HEK293 (cell line): ENCODE results near the gene IRX4.

ENCODE experiments used
- CTCF ChIA-PET: fragments of 350-600 bp; formaldehyde crosslinking; extraction: SDS; loops from one replicate; lab custom pipeline; 2021; ENCODE audit warnings: antibody characterized with exemption; lab: Yijun Ruan, JAX
- POLR2A ChIA-PET: fragments of 300-600 bp; formaldehyde crosslinking; extraction: SDS; loops from one replicate; lab custom pipeline; 2020; ENCODE audit warnings: antibody characterized with exemption, inconsistent platforms; lab: Yijun Ruan, JAX
- H3K27ac ChIP-seq: fragments of 200-500 bp; sonication (Bioruptor generic); 2 replicates; pipeline ENCODE4 v1.5.1; 2014; ENCODE audit warnings: low read depth, low read length, control low read depth, inconsistent platforms; ENCODE audit errors: extremely low read depth
- H3K36me3 ChIP-seq, 2 experiments: fragments of 200-500 bp in 1 of 2; sonication (Bioruptor generic) in 1 of 2; 1 replicate in 1 of 2; 2 replicates in 1 of 2; pipeline ENCODE4 v1.5.1; 2014 to 2017; ENCODE audit warnings: inconsistent platforms in 2 of 2, low read length in 2 of 2; ENCODE audit not compliant: control insufficient read depth in 2 of 2, insufficient read depth in 1 of 2
- H3K4me1 ChIP-seq: fragments of 200-500 bp; sonication (Bioruptor generic); 2 replicates; pipeline ENCODE4 v1.5.1; 2014; ENCODE audit warnings: mild to moderate bottlenecking, low read length, inconsistent platforms; ENCODE audit not compliant: control insufficient read depth, insufficient read depth
- H3K4me3 ChIP-seq: 2 replicates; pipeline ENCODE4 v1.5.1; 2011; ENCODE audit warnings: low read depth, mild to moderate bottlenecking, control low read depth, low read length, moderate library complexity
- H3K9me3 ChIP-seq: fragments of 200-500 bp; sonication (Bioruptor generic); 2 replicates; pipeline ENCODE4 v1.5.1; 2014; ENCODE audit warnings: low read depth, low read length, inconsistent platforms; ENCODE audit not compliant: control insufficient read depth, insufficient read depth
- BCL6B ChIP-seq: fragments of 450-650 bp; formaldehyde crosslinking; IDR thresholded peaks from 2 replicates; pipeline ENCODE4 v1.5.1; 2017; ENCODE audit warnings: missing biosample characterization, missing genetic modification characterization
- INSM2 ChIP-seq: fragments of 450-650 bp; formaldehyde crosslinking; IDR thresholded peaks from 2 replicates; pipeline ENCODE4 v1.5.1; 2016; ENCODE audit warnings: missing biosample characterization, missing genetic modification characterization
- RBAK ChIP-seq: fragments of 450-650 bp; formaldehyde crosslinking; IDR thresholded peaks from 2 replicates; pipeline ENCODE4 v1.5.1; 2016; ENCODE audit warnings: missing biosample characterization, missing genetic modification characterization
- YY1 ChIP-seq: fragments of 450-650 bp; formaldehyde crosslinking; IDR thresholded peaks from 2 replicates; pipeline ENCODE4 v1.5.1; 2018; ENCODE audit warnings: missing biosample characterization, missing genetic modification characterization
- ZBTB8A ChIP-seq: fragments of 450-650 bp; formaldehyde crosslinking; IDR thresholded peaks from 2 replicates; pipeline ENCODE4 v1.5.1; 2016; ENCODE audit warnings: missing biosample characterization, missing genetic modification characterization
- ZFP37 ChIP-seq: fragments of 450-650 bp; formaldehyde crosslinking; IDR thresholded peaks from 2 replicates; pipeline ENCODE4 v1.5.1; 2016; ENCODE audit warnings: missing biosample characterization, missing genetic modification characterization
- ZNF10 ChIP-seq: fragments of 450-650 bp; formaldehyde crosslinking; IDR thresholded peaks from 2 replicates; pipeline ENCODE4 v1.5.1; 2017; ENCODE audit warnings: missing biosample characterization, missing genetic modification characterization
- ZNF114 ChIP-seq: fragments of 450-650 bp; formaldehyde crosslinking; IDR thresholded peaks from 2 replicates; pipeline ENCODE4 v1.5.0; 2017; ENCODE audit warnings: missing biosample characterization, missing genetic modification characterization
- ZNF133 ChIP-seq: fragments of 450-650 bp; formaldehyde crosslinking; IDR thresholded peaks from 2 replicates; pipeline ENCODE4 v1.5.1; 2016; ENCODE audit warnings: missing biosample characterization, missing genetic modification characterization
- ZNF146 ChIP-seq: fragments of 450-650 bp; formaldehyde crosslinking; IDR thresholded peaks from 2 replicates; pipeline ENCODE4 v1.5.1; 2016; ENCODE audit warnings: missing biosample characterization, missing genetic modification characterization
- ZNF157 ChIP-seq: fragments of 450-650 bp; formaldehyde crosslinking; IDR thresholded peaks from 2 replicates; pipeline ENCODE4 v1.5.1; 2016; ENCODE audit warnings: missing biosample characterization, missing genetic modification characterization
- ZNF16 ChIP-seq: fragments of 450-650 bp; formaldehyde crosslinking; IDR thresholded peaks from 2 replicates; pipeline ENCODE4 v1.5.1; 2016; ENCODE audit warnings: low read depth, missing biosample characterization, missing genetic modification characterization
- ZNF169 ChIP-seq: fragments of 450-650 bp; formaldehyde crosslinking; IDR thresholded peaks from 2 replicates; pipeline ENCODE4 v1.5.1; 2016; ENCODE audit warnings: missing biosample characterization, missing genetic modification characterization
- ZNF175 ChIP-seq: fragments of 450-650 bp; formaldehyde crosslinking; IDR thresholded peaks from 2 replicates; pipeline ENCODE4 v1.5.1; 2016; ENCODE audit warnings: missing biosample characterization, missing genetic modification characterization
- ZNF19 ChIP-seq: fragments of 450-650 bp; formaldehyde crosslinking; IDR thresholded peaks from 2 replicates; pipeline ENCODE4; 2016; ENCODE audit warnings: missing biosample characterization, missing genetic modification characterization, low read depth
- ZNF324 ChIP-seq: fragments of 450-650 bp; formaldehyde crosslinking; IDR thresholded peaks from 2 replicates; pipeline ENCODE4 v1.5.1; 2016; ENCODE audit warnings: missing biosample characterization, missing genetic modification characterization
- ZNF335 ChIP-seq: fragments of 450-650 bp; formaldehyde crosslinking; conservative IDR thresholded peaks from 2 replicates; pipeline ENCODE4 v1.5.1; 2016; ENCODE audit warnings: missing biosample characterization, missing genetic modification characterization
- ZNF510 ChIP-seq: fragments of 450-650 bp; formaldehyde crosslinking; IDR thresholded peaks from 2 replicates; pipeline ENCODE4 v1.5.1; 2018; ENCODE audit warnings: mild to moderate bottlenecking, missing genetic modification characterization, missing biosample characterization; ENCODE audit not compliant: insufficient replicate concordance
- ZNF610 ChIP-seq: fragments of 450-650 bp; formaldehyde crosslinking; IDR thresholded peaks from 2 replicates; pipeline ENCODE4 v1.5.1; 2016; ENCODE audit warnings: missing biosample characterization, missing genetic modification characterization, borderline replicate concordance
- ZNF777 ChIP-seq: fragments of 450-650 bp; formaldehyde crosslinking; IDR thresholded peaks from 2 replicates; pipeline ENCODE4 v1.5.1; 2017; ENCODE audit warnings: missing biosample characterization, missing genetic modification characterization, borderline replicate concordance
- ZSCAN18 ChIP-seq: fragments of 450-650 bp; formaldehyde crosslinking; IDR thresholded peaks from 2 replicates; pipeline ENCODE4 v1.5.1; 2016; ENCODE audit warnings: missing biosample characterization, missing genetic modification characterization
- ZSCAN30 ChIP-seq: fragments of 450-650 bp; IDR thresholded peaks from 2 replicates; pipeline ENCODE4 v1.5.1; 2018; ENCODE audit warnings: missing biosample characterization, mild to moderate bottlenecking, missing genetic modification characterization, moderate library complexity
- TF ChIP-seq, protein P1 (sequence below): fragments of 450-650 bp; formaldehyde crosslinking; IDR thresholded peaks from 2 replicates; pipeline ENCODE4 v1.5.1; 2017; ENCODE audit warnings: missing biosample characterization, missing genetic modification characterization
- TF ChIP-seq, protein P2 (sequence below): fragments of 450-650 bp; formaldehyde crosslinking; IDR thresholded peaks from 2 replicates; pipeline ENCODE4 v1.5.0; 2017; ENCODE audit warnings: missing biosample characterization, missing genetic modification characterization, borderline replicate concordance
- TF ChIP-seq, protein P3 (sequence below): fragments of 450-650 bp; formaldehyde crosslinking; IDR thresholded peaks from 2 replicates; pipeline ENCODE4 v1.5.1; 2016; ENCODE audit warnings: missing biosample characterization, missing genetic modification characterization

The IRX4 gene

DNA sequence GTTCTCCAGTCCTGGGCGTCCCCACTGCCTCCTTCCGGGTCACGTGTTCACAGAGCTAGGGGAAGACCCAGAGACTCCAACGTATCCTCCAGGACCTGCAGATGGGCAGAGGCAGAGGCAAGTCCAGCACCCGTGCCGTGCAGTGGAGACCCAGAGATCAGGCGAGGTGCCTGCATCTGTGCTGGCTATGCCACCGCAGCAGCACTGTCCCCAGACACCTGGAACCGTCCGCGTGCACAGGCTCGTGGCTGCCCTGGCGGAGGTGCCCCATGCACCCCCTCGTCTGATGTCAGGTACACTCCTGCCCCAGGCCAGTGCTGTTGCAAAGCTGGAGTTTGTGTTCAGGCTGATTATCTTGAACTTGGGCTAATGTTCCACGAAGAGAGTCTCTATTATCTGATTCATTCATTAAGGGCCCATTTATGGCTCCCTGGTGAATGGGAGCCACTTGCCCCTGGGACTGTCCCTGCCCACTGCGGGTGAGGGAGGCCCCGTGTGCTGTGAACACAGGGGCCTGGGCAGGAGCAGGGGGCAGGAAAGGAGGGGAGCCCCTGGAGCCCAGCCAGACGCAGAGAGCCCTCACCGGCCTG lies 13.7 kb downstream of the IRX4 start:
- ChIA-PET POLR2A (no interaction called here), CTCF (no interaction called here)
- Histone ChIP-seq H3K4me1 (no peaks in the 10 kb centered on the region; the same call in 1 of the 2 replicates), H3K27ac (no peak overlapping the region), H3K4me3 (no peak overlapping the region), H3K9me3 (no peaks in the 10 kb centered on the region), H3K36me3 (no peaks in the 10 kb centered on the region)
- TF ChIP-seq ZNF610: no peak
- TF ChIP-seq ZNF175 (tag by site-specific recombination): no peak
- no peak for TF ChIP-seq ZNF16 (tag by site-specific recombination)
- TF ChIP-seq ZNF157 (tag by site-specific recombination): no peak
- TF ChIP-seq ZNF777 (tag by site-specific recombination): no peak
- no peak for TF ChIP-seq RBAK (tag by site-specific recombination)
- no peak for TF ChIP-seq ZNF335 (tag by site-specific recombination)
- TF ChIP-seq, protein P1, sequence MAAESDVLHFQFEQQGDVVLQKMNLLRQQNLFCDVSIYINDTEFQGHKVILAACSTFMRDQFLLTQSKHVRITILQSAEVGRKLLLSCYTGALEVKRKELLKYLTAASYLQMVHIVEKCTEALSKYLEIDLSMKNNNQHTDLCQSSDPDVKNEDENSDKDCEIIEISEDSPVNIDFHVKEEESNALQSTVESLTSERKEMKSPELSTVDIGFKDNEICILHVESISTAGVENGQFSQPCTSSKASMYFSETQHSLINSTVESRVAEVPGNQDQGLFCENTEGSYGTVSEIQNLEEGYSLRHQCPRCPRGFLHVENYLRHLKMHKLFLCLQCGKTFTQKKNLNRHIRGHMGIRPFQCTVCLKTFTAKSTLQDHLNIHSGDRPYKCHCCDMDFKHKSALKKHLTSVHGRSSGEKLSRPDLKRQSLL: no peak
- no peak for TF ChIP-seq ZNF169 (tag by site-specific recombination)
- TF ChIP-seq ZNF10 (tag by site-specific recombination): no peak
- TF ChIP-seq ZFP37 (tag by site-specific recombination): no peak
- TF ChIP-seq ZBTB8A (tag by site-specific recombination): no peak
- TF ChIP-seq, protein P2, sequence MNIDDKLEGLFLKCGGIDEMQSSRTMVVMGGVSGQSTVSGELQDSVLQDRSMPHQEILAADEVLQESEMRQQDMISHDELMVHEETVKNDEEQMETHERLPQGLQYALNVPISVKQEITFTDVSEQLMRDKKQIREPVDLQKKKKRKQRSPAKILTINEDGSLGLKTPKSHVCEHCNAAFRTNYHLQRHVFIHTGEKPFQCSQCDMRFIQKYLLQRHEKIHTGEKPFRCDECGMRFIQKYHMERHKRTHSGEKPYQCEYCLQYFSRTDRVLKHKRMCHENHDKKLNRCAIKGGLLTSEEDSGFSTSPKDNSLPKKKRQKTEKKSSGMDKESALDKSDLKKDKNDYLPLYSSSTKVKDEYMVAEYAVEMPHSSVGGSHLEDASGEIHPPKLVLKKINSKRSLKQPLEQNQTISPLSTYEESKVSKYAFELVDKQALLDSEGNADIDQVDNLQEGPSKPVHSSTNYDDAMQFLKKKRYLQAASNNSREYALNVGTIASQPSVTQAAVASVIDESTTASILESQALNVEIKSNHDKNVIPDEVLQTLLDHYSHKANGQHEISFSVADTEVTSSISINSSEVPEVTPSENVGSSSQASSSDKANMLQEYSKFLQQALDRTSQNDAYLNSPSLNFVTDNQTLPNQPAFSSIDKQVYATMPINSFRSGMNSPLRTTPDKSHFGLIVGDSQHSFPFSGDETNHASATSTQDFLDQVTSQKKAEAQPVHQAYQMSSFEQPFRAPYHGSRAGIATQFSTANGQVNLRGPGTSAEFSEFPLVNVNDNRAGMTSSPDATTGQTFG (tag by site-specific recombination): no peak
- TF ChIP-seq ZNF133 (tag by site-specific recombination): no peak
- TF ChIP-seq ZSCAN30 (tag by site-specific recombination): no peak
- no peak for TF ChIP-seq ZNF19 (tag by site-specific recombination)
- no peak for TF ChIP-seq ZNF324 (tag by site-specific recombination)
- no peak for TF ChIP-seq ZNF146 (tag by site-specific recombination)

GRCh38 chr5:1867815-1868143 lies 14.9 kb downstream of the IRX4 start:
- POLR2A ChIA-PET: no interaction called here
- TF ChIP-seq ZNF114 (tag by site-specific recombination): no peak
- no peak for TF ChIP-seq BCL6B (tag by site-specific recombination)
- TF ChIP-seq INSM2: no peak
- TF ChIP-seq ZSCAN18 (tag by site-specific recombination): no peak
- TF ChIP-seq ZNF335 (tag by site-specific recombination): no peak
- TF ChIP-seq YY1 (tag by site-specific recombination): no peak
- TF ChIP-seq, protein P3, sequence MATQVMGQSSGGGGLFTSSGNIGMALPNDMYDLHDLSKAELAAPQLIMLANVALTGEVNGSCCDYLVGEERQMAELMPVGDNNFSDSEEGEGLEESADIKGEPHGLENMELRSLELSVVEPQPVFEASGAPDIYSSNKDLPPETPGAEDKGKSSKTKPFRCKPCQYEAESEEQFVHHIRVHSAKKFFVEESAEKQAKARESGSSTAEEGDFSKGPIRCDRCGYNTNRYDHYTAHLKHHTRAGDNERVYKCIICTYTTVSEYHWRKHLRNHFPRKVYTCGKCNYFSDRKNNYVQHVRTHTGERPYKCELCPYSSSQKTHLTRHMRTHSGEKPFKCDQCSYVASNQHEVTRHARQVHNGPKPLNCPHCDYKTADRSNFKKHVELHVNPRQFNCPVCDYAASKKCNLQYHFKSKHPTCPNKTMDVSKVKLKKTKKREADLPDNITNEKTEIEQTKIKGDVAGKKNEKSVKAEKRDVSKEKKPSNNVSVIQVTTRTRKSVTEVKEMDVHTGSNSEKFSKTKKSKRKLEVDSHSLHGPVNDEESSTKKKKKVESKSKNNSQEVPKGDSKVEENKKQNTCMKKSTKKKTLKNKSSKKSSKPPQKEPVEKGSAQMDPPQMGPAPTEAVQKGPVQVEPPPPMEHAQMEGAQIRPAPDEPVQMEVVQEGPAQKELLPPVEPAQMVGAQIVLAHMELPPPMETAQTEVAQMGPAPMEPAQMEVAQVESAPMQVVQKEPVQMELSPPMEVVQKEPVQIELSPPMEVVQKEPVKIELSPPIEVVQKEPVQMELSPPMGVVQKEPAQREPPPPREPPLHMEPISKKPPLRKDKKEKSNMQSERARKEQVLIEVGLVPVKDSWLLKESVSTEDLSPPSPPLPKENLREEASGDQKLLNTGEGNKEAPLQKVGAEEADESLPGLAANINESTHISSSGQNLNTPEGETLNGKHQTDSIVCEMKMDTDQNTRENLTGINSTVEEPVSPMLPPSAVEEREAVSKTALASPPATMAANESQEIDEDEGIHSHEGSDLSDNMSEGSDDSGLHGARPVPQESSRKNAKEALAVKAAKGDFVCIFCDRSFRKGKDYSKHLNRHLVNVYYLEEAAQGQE (tag by site-specific recombination): no peak
- TF ChIP-seq ZNF510 (tag by site-specific recombination): no peak

More at GRCh38 chr5:1867815-1868143, 14.9 kb downstream of the IRX4 start:
- Histone ChIP-seq H3K4me3 (no peak overlapping the region), H3K4me1 (no peaks in the 10 kb centered on the region; the same call in 1 of the 2 replicates), H3K27ac (no peak overlapping the region), H3K36me3 (no peaks in the 10 kb centered on the region), H3K9me3 (no peaks in the 10 kb centered on the region)
- CTCF ChIA-PET: interaction anchor here (0.5 kb wide), 1 partner anchor 973 kb away, joined by 3 read pairs; no protein-coding TSS in a partner anchor
